ENCODE data around the gene ADCY5.

GRCh38 chr3:123353227-123353849, 95.6 kb downstream of the ADCY5 start:
- TF ChIP-seq POLR2A (IDR thresholded peaks at IDR 0.05; ENCODE audit: low read depth, low read length) (no peak), POLR2AphosphoS5 (IDR thresholded peaks at IDR 0.05; ENCODE audit: low read depth, low read length) (no peak)

Data from GM12892 (cell line).